Fibroblast of skin of left biceps (primary cell): Measurements from ENCODE around the gene KRT32.
"Not testable (repeated sequence)": the region's sequence is repeated elsewhere in the genome, so short reads cannot be mapped to it uniquely, and the experiment has no call there.

Experiments used
- DNase-seq, 2 experiments: peaks; one replicate each; pipeline ENCODE4 v3.0.0-alpha.2; 2013; ENCODE audit warnings: low read depth in 2 of 2

The KRT32 gene

DNA sequence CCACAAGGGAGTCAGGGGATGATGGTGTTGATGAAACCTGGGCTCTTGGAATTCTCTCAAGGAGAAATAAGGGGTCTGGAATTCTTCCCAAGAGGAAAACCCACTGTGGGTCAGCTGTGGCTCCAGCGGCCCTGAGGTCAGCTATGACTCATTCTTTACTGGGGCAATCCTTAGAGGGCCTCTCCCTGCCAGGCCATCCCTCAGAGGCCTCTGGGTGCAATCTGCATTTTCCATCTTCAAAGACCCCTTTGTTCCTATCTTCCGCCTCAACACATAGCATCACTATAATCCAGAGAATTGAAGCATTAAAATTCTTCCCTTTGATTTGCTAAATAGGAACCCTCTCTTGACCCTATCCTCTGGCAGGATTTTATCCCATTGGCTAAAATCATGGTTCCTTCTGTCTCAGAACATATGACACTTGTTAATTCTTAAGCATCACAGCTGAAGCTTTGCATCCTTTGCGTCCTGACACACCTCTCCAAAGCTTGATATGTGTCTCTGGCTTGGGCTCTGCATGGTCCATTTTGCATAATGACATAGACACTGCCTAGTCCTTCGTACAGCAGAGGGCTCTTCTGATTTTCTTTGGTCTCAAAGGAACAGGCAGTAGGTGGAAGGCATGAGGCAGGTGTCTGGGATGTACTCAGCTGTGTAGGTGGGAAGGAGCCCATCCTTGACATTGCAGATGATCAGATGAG is 38.4 kb downstream of the KRT32 start:
- DNase-seq, result no peak

DNA sequence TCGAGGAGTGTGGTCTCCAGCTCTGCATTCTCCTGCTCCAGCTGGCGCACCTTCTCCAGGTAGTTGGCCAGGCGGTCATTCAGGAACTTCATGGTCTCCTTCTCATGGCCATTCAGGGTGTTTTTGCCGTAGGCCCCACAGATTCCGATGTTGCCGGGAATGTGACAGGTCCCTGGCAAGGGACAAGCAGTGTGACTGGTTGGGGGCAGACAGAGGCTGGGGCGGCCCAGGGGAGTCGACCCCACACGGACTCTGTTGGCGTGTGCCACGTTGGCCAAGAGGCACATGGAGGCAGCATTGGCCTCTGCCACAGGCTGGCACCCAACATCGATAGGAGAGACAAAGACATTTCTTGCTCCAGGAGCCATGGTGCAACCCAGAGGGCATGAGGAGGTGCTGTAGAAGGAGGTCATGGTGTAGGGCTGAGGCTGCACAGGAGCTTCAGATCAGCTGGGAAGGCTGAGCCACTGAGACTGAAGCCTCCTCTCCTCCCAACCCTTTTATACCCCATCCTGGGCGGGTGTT is 43.0 kb downstream of the KRT32 start, which contains the start of gene KRT37:
Gene KRT37 (minus strand): TSS at position 475 of the 525 bp plus-strand sequence. CDS start 62 bp downstream, at position 413.
- no peak for DNase-seq

DNA sequence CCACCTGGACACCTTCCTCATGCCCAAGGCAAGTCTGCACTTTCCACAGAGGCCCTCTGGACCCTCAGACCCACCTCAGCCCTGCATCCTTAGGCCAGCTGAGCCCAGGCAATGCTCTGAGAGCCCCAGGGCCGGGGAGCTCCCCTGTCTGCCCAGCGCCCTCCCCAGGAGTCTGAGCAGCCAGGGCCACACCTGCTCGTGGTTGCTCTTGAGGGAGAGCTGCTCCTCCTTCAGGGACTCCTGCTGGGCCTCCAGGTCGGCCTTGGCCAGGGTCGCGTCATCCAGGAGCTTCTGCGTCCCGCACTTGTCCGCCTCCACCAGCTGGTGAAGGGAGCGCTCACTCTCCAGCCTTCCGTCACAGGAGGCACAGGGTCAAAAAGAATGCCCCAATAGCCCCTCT is 44.6 kb downstream of the KRT32 start:
- not testable (repeated sequence) for DNase-seq

DNA sequence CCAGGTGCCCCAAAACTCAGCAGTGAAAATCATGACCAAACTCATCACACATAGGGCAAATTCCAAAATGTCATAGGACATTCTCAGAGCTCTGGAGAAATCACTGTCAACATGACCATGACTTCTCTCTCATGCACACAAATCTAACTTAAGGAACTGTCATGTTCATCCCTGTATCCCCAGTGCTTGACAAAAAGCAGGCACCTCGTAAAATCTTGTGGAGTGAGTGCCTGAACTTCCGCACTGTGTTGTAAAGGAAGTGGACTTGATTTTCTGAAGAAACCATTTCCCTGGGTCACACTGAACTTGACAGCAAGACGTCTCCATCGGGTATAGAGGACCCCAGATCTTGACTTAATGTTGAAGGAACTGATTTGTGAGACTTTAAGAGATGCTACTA is 45.6 kb downstream of the KRT32 start:
- DNase-seq, result no peak

DNA sequence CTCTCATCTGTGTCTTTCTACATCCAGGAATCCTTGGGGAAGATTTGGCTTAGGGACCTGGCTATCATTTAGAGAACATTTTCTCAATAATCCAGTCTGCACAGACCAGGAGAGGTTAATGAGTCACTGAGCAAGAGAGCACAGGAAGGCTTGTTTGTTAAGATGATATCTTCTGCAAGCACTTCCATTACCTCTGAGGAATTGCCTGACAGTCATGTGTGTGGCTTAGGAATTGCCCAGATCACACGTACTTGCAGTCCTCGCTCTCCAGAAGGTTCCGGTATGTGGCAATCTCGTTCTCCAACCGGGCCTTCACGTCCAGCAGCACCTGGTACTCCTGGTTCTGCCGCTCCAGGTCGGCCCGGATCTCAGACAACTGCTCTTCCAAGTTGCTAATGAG is 46.1 kb downstream of the KRT32 start:
- DNase-seq, result no peak

DNA sequence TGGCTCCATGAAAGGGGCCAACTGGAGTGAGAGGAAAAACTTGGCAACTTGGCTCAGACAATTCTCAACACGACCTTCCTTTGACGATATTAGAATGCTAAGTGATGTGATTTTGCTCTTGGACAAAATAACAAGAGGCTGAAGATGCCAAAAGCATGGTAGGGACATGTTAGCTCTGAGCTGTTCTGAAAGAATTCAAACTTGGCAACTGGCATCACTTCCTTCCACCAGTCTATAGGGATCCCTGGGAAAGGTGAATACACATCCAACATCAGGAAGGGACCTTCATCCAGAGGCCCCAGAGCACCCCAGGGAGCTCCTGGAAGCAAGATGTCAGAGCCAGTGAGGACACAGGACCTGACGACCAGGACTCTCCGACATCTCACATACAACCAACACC is 47.1 kb downstream of the KRT32 start:
- DNase-seq, result no peak

DNA sequence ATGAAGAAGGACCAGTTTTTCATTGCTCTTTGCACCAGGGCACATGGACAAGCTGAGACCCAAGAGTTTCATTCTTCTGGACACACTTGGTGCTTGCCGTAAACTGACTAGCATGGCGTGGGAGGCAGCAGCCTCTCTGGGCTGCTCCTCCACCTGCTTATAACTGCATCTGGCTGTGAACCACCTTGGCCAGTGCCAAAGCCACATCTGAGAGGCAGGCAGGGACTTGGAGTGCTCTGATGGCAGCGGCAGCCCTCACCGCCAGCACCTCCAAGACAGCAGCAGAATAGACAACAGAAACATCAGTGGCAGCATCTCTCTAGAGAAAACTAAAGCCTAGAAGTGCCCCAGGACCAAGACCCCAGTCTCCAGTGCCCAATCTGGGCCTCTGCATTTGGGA is 47.5 kb downstream of the KRT32 start:
- DNase-seq, result no peak

DNA sequence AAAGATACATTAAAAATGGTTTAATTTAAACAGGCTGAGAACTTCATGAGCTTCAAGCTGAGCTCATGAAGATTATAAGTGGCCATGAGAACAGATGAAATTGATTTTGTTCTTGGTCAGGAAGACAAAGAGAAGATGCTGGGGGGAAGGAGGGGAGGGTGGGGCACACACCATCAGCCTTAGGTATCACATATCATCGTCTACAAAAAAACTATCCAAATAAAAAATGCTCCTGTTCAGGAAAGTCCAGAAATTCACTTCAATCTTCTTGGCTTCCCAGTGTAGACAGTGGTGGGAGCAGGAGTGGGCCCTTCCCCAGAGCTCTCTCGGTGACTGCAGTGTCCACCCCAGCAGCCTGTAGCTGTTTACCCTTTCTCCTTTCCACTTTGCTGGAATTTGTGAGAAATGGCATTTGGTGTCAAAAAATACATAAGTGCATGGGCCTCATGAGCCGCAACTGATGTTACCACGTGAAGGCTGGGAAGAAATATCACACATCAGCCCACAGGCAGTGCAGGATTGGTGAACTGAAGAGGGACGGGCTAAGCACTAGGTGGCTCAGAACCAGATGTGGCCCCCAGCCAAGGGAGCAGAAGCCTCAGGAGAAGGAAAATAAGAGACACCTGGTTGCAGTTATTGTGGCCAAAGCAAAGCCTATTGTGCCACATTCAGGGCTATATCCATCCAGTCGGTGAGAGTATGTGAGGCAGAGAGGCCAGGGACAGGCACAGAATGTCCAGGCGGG is 48.9 kb downstream of the KRT32 start:
- no peak for DNase-seq

DNA sequence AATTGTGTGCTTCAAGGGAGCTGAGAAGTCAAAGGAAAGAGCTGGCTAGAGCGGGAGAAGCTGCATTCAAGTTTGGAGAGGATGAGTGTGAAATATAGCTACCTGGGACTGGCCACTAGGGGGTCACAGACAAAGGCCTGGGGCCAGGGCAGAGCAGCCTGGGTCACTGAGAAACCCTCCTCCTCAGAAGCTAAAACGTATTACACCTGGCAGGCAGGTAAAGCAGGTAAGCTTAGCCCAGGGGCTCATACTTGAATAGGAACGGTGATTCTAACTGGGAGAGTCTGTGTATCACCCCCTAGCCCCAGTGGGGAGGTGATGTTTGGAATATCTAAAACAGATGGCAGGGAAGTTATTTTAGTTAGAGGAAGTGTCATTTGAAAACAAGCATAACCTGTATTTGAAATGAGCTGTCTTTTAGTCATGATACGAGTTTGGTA is 49.6 kb downstream of the KRT32 start:
- no peak for DNase-seq

DNA sequence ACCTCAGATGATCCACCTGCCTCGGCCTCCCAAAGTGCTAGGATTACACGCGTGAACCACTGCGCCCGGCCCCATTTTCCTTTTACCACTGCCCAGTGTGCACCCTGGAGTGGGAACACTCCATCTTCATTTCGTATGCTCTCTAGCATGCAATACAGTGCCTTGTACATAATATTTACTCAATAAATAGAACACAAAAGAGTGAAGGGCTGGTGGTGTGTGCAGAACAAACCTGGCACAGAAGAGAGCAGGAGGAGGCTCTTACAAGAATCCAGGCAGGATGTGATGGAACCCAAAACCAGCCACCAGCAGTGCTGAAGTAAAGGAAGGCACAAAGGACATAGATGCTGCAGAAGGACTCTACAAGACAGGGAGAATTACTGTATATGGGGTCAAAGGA is 50.1 kb downstream of the KRT32 start:
- DNase-seq, result no peak

DNA sequence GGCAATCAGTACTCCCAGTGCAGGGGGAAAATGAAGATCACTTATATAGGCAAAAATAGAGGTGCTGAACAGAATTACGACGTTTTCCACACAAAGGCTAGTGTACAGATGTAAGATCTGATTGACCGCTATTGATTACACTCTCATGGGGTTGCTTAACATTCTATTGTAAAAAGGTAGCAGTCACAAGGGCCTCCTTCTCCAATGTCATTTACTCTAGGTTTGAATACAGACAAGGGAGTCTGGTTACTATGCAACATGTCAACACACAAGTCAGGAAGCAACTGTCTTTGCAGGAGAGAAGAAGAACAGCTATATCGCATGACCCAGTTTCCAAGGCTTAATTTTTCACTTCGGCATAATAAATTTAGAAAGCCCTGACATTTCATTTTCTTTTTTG is 50.7 kb downstream of the KRT32 start:
- DNase-seq, result no peak

DNA sequence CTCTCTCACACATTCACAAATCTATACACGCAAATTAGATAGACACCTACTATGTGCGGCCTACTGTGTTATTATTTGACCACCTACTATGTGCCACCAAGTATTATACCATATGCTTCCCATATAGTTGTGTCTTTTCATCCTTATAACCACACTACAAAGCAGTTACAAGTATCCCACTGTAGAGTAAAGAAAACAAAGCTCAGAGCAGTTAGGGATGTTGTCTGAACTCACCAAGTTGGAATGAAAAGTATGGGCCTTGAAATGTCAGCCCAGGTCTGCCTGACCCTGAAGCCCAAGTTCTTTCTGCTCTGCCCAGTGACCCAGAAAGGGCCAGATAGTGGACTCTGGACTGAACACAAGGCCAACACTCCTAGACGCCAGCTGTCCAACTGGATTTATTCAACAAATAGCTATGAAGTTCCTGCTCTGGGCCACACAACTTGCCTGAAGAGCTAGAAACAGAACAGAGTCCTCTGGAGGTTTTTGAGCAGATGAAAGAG is 51.3 kb downstream of the KRT32 start:
- no peak for DNase-seq

DNA sequence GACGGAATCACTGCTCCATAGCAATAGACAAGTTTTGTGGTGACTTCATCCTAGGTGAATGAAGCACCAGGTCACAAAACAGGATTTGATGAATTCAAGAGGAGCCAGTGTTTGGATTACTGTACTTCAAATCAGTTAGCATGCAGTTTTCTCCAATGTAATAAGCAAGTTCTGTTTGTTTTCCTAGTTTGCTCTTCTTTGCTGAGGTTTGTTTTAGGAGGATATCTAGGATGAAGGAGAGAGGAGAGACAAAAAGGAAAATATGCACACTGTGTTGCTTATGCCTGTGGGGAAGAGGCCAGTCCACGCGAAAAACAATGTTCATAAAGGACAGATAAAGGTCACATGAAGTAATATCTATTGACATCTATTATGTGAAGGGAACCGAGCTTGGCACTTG is 51.8 kb downstream of the KRT32 start:
- DNase-seq, result no peak

DNA sequence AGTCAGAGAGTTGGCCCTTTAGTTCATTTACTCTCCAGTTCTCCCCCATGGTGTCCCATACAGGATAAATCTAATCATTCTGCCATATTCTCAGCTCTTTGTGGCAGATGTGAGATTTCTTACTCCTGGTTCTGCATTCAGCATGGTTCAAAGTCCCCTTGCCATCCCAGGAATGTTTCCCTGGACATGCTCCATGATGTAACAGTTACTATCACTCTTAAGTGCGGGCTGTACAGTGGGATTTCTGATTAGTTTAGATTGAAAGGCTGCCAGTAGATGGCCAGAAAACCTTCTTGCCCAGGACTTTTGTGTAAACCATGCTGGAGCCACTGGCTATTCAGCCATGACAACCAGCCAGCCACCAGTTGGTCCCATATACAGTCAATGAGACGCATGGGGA is 53.2 kb downstream of the KRT32 start:
- no peak for DNase-seq

DNA sequence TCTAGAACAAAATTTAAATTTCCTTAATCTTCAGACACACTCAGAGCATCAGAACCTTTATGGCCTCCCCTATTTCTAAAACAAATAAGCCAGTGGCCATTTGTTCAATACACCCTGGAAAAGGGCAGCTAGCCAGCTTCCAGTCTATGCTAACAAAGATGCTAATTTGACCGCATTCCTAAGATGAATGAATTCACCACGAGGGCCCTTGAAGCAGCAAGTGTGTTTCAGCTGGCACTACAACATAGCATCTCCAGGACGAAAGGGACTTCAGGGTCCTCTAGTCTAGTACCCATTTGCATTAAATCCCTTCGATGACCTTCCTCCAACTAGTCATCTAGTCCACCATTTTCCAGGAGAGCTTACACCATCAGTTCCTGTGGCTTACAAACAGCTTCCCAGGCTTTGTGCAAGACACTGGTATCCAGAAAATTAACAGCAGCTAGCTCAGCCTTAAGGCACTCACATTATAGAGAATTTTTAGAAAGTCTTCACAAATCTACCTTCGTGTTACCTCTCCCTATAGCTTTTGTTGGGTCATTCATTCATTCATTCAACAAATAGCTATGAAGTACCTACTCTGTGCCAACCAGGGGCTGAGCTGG is 53.7 kb downstream of the KRT32 start:
- no peak for DNase-seq

DNA sequence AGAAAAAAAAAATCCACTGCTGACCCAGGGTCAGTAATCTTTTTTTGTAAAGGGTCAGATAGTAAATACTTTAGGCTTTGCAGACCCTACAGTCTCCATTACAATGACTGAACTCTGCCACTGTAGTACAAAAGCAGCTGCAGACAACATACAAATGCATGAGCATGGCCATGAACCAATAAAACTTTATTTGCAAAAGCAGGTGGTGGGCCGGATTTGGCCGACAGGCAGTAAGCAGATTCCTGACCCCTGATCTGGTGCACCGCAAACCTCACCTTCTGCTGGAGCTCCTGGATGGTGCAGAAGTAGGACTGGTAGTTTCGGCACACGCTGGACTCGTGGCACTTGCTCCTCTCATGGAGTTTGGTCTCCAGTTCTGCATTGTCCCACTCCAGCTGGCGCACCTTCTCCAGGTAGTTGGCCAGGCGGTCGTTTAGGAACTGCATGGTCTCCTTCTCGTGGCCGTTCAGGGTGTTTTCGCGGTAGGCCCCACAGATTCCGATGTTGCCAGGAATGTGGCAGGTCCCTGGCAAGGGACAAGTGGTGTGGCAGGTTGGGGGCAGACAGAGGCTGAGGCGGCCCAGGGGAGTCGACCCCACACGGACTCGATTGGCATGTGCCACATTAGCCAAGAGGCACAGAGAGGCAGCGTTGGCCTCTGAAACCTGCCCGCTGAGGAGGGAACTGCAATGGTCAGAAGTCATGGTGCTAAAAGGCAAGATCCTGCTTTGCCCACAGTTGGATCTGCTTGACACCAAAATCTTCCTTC is 55.9 kb downstream of the KRT32 start:
- no peak for DNase-seq
